ENCODE results near the gene DMRTB1.
"Not testable (repeated sequence)": the region's sequence is repeated elsewhere in the genome, so short reads cannot be mapped to it uniquely, and the experiment has no call there.

The DMRTB1 gene

DNA sequence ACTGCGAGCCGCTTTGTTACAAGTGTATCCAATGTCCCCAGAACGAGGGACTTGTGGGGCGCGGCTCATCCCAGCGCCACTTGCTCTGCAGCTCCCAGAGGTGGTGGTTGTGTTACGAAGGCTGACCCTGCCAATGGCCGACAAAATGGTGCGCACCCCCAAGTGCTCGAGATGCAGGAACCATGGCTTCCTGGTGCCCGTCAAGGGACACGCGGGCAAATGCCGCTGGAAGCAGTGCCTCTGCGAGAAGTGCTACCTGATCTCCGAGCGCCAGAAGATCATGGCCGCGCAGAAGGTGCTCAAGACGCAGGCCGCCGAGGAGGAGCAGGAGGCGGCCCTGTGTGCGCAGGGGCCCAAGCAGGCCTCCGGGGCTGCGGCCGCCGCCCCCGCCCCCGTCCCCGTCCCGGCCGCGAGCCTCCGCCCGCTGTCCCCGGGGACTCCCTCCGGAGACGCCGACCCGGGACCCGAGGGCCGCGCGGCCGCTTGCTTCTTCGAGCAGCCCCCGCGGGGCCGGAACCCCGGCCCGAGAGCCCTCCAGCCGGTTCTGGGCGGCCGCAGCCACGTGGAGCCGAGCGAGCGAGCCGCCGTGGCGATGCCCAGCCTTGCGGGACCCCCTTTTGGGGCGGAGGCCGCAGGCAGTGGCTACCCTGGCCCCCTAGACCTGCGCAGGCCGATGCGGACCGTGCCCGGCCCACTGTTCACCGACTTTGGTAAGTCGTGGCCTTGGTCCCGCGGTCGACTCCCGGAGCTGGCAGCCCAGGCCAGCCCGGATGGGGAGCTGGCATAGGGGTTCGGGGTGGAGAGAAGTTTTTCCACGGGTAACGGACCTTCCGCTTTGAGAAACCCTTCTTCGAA is at the start of gene DMRTB1:
Gene DMRTB1 (plus strand): TSS at position 79 of the 855 bp plus-strand sequence. CDS start 55 bp downstream, at position 134.
- no peak for DNase-seq

GRCh38 chr1:53409695-53410094 is 49.5 kb upstream of the DMRTB1 start:
- no peak for DNase-seq

DNA sequence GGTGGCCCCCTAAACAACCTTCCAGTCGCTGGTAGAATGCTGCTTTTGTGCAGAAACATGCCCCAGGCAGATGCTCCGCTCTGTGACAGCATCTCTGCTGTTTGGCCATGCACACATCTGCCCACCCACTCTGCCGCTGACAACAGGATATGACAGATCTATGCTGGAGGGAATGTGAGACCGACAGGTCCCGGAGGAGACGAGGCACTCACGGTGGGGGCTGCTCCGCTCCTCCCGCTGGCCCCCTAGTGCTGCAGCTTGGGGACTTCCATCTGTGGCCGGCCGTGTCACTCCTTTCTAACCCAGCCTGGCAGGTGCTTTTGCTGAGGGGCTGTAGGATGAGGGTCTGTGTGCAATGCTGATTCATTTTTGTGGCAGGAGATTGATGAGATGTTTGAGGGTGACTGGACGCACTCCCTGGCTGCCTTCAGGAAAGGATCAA is 49.1 kb upstream of the DMRTB1 start:
- DNase-seq: no peak

DNA sequence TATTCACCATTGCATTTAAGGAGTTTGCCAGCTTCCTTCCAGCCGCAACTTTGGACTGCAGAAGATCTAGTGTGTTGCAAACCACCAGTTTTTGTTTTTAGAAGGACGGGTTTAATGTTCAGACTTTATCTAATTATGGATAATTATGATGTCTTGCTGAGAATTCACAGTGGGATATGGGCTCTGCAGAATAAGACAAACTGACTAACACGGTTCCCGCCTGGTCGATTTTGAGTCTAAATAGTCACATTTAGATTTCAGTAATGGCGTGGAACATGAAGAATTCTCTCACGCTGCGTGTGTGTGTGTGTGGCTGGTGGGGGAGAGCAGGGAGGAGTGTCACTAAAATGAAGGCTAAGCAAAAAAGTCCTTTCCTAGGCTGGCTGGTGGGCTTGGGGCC is 48.5 kb upstream of the DMRTB1 start:
- no peak for DNase-seq

GRCh38 chr1:53411541-53412152 is 47.6 kb upstream of the DMRTB1 start:
- no peak for DNase-seq

DNA sequence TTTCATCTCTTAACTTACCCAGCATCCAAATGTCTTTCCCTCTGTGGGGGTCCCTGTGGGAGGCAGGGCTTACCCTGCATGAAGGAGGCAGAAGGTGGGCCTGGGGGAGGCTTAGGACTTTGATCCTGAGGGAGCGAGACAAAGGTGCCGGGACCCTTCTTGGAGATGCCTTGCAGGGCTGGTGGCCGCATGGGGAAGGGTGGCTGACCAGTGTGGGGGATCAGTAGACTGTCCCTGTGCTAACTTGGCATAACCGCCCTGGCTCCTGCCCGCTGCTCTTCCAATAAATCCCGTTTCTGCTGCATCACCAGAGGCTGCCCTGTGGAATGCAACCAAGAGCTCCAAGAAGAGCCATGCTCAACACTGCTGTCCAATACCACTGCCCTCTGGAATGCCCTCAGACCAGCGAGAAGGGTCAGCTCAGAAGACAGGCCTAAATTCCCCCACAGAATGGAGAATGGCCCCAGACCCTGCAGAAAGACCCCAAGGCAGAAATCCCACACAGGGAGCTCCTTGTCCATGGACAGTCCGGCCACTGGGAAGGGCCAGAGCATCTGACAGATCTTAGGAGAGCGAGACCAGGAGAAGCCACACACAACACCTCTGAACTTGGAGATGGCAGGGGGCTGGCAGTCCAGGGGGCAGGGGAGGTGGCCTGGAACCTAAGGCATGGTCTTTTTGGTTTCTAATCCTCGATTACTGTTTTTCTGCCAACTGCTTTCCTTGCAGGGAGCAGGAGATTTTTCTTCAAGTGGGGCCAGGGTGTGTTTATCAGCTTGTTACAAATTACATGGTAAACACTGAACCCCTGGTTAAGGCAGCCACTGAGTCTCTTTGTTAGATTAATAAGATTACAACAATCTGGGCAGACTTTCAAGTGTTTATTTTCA is 46.7 kb upstream of the DMRTB1 start:
- DNase-seq: no peak

DNA sequence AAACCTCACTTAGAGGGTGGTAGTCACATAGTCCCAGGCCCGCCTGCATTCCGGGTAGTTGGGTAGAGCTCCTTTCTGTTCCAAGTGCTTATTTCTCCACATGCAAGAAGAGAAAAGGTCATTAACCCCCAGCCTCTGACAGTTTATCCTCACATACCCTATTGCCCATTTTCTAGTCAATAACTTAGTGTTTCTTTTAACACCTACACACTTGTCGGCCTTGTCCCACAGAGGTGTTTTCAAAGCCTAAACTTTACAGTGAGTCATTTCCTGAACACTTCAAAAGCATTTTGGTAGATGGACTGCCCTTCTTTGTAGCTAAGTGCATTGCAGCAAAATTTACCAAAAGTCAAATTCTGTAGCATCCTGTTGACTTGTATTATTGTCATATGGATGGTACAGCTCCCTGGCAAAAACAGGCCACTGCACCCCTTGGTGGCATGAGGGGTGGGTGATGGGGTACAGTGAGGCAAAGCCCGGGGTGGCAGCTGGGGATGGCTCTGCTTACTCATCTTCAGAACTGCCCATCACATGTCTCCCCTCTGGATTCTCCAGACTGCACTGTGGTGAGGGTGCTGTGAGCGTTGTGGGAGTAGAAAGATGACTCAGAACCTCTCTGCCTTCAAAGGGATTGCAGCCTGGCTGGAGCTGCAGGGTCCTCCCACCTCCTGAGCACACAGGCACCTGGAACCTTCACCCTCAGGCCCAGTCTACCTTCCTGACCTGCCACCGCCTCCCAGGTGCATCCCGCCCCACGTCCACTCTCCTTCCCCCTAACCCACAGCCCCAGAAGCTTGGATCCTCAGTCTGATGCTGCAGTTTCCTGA is 45.8 kb upstream of the DMRTB1 start:
- DNase-seq: no peak

- DNase-seq: no peak
Observed at GRCh38 chr1:53414632-53415031, 44.6 kb upstream of the DMRTB1 start.

- DNase-seq: no peak
Observed at GRCh38 chr1:53415432-53415831, 43.8 kb upstream of the DMRTB1 start.

DNA sequence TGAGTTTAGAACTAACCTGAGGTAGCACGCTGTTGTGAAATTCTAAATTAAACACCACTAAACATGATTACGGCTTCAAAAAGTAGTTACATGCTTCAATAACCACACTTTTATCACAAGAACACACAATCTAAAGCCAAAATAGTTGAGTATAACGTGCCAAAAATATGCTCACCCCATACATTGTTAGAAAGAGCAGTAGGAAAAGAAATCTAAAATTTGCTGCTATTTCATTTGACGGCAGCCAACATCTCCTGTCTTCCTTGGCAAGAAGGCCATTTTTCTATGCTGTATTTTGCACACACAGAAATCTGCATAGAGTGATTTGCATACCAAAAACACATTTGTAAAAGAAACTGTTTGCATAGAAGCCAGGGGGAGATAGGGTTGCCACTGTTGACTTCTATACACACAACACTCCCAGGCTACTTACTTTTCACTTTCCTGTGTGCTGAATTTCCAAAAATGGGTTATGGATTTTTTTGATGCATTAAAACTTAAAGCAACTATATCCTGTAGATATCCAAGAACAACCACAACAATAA is 42.9 kb upstream of the DMRTB1 start:
- no peak for DNase-seq

DNA sequence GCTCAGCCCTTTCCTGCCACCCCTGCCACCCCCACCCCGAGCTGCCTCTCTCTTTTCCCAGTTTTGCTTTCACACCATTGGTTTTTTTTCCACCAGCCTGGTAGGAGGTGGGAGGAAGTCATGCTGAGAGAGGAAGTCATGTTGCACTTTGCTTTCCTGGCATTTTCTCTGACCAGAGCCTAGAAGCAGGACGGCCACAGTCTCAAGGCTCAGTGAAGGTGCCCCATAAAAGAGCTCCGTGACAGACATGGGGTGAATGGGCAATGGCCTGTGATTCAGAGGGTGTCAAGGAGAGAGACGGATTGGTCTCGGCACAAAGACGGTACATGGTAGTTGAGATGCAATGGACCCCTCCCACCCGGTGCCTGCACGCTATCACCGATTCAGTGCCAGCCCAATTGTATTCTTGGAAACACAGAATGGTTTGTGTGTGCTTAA is 42.1 kb upstream of the DMRTB1 start:
- DNase-seq: no peak

DNA sequence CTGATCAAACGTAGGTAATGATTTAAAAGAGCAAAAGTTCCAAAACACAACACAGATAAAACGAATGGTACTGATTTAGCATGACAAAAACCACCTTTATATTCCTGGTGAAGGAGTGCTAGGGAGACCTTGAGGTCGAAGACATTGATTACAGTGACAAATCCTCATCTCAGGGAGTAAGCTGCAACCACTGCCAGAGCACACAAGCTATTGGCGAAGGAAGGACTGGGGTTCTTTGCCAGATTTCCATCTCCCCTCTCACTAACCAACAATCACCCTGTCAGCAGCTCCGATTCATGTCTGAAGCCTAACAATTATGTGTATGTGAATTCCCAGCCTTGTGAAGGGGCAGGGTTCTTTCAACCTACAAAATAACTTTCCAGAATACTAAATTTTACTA is 40.2 kb upstream of the DMRTB1 start:
- no peak for DNase-seq

GRCh38 chr1:53420341-53420740 is 38.9 kb upstream of the DMRTB1 start:
- no peak for DNase-seq

DNA sequence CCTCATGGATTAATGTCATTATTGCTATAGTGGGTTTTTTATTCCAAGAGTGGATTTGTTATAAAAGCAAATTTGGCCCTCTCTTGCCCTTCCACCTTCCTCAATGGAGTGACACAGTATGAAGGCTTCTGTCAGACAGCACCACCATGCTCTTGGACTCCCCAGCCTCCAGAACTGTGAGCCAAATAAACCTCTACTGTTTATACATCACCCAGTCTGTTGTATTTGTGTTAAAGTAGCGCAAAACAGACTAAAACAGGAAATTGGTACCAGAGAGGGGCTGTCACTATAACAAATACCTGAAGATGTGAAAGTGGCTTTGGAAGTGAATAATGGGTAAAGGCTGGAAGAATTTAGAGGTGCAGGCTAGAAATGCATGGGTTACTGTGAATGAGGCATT is 38.0 kb upstream of the DMRTB1 start:
- no peak for DNase-seq

DNA sequence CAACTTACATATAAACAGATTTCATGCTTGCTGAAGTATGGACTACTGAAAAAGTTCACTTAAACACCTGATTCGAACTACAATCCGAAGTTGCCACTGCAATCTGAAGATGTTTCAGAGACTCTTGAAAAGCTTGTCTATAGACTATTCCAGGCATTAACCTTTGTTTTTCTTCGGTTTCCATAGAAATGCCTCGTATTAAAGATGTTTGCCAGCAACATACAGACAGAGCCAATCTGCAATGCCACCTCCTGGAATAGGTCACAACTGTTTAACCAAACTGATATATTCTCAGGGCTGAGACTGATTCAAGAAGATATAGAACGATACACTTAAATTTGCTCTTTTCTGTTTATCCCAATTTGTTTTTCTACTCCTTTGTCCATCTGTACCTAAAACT is 28.9 kb upstream of the DMRTB1 start:
- no peak for DNase-seq

DNA sequence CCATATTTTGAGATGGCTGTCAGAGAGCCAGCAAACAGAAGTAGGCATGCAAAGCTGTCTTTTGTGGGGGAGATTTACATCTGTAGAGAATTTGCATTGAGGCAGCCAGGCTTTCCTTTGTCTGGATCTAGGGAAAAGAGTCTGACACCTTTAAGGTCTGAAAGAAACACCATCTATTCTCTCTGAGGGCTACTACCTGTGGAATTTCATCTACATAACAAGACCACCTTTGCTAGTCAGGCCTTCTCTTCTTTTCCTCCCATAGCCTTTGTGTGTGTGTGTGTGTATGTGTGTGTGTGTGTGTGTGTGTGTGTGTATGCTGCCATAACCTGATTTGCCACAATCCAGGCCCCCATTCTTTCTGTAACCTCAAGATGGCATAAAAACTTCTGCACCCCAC is 28.4 kb upstream of the DMRTB1 start:
- DNase-seq: no peak

GRCh38 chr1:53431244-53431643 is 28.0 kb upstream of the DMRTB1 start:
- DNase-seq: no peak

DNA sequence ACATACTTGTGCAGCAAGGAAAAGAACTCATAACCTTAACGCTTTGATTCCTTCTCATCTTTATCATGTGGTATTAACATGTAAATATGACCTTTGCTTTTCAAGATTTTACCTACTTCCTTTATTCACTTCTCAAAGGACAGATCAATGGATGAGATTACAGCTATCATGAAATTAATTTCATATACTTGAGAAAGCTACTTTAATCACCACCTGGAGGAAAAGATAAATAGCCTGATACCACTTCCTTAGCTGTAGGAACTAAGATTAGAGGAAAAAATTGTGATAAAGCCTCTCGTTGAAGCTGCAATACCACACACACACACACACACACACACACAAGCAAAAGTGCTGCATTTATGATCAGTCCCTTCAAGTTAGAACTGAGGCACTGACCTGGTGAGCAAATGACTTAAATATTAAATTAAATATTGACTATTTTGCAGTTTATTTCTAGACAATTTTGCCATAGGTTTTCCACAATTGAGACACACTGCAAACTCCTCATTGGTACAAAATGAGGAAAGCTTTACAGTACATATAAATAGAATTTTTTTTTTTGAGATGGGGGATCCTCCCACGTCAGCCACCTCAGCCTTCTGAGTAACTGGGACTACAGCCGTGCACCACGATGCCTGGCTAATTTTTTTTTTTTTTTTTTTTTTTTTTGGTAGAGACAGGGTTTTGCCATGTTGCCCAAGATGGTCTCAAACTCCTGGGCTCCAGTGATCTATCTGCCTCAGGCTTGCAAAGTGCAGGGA is 27.2 kb upstream of the DMRTB1 start:
- DNase-seq: no peak

DNA sequence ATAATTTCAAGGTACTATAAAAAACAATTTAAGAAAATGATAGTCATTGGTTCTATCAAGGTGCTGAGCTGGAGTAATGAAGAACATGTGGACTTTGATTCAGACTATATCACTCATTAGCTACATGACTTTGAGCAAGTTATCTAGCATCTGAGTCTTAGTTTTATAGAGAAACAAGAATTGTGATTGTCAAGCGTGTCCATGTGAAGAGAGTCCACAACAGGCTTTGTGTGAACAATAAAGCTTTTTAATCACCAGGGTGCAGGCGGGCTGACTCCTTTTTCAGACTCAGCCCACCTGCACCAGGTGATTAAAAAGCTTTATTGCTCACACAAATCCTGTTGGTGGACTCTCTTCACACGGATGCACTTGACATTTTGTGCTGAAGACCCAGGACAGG is 26.6 kb upstream of the DMRTB1 start:
- no peak for DNase-seq

GRCh38 chr1:53434405-53435007 is 24.7 kb upstream of the DMRTB1 start:
- not testable (repeated sequence) for DNase-seq

GRCh38 chr1:53435151-53435550 is 24.0 kb upstream of the DMRTB1 start:
- no peak for DNase-seq
